ENCODE results near the gene CHST11.

The CHST11 gene

GRCh38 chr12:104619305-104619704 is 162.6 kb downstream of the CHST11 start:
- DNase-seq = no peak
- Histone ChIP-seq H3K9ac (ENCODE audit: low read depth, low read length) (no peak overlapping the region), H3K4me2 (ENCODE audit: insufficient read depth, low read length) (no peak overlapping the region), H3K9me3 (ENCODE audit: insufficient read depth, low read length, severe bottlenecking) (no peaks in the 10 kb centered on the region), H4K20me1 (ENCODE audit: insufficient read depth, low read length) (peaks cover 85% of the 10 kb centered on the region), H3K4me3 (ENCODE audit: low read depth in 1 of 2, low read length in 2 of 2) (no peak overlapping the region), H3K79me2 (ENCODE audit: insufficient read depth, low read length) (peaks cover 97% of the 10 kb centered on the region), H2AFZ (ENCODE audit: low read depth, low read length) (no peak overlapping the region), H3K36me3 (ENCODE audit: insufficient read depth, low read length) (peaks cover 86% of the 10 kb centered on the region), H3K27me3 (ENCODE audit: insufficient read depth, low read length, poor library complexity) (no peaks in the 10 kb centered on the region), H3K4me1 (ENCODE audit: insufficient read depth, low read length) (no peaks in the 10 kb centered on the region), H3K27ac (ENCODE audit: low read length) (no peak overlapping the region)
- TF ChIP-seq, protein P1, sequence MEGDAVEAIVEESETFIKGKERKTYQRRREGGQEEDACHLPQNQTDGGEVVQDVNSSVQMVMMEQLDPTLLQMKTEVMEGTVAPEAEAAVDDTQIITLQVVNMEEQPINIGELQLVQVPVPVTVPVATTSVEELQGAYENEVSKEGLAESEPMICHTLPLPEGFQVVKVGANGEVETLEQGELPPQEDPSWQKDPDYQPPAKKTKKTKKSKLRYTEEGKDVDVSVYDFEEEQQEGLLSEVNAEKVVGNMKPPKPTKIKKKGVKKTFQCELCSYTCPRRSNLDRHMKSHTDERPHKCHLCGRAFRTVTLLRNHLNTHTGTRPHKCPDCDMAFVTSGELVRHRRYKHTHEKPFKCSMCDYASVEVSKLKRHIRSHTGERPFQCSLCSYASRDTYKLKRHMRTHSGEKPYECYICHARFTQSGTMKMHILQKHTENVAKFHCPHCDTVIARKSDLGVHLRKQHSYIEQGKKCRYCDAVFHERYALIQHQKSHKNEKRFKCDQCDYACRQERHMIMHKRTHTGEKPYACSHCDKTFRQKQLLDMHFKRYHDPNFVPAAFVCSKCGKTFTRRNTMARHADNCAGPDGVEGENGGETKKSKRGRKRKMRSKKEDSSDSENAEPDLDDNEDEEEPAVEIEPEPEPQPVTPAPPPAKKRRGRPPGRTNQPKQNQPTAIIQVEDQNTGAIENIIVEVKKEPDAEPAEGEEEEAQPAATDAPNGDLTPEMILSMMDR (IDR thresholded peaks at IDR 0.05; ENCODE audit: borderline replicate concordance, extremely low read depth, low read length, poor library complexity, severe bottlenecking) = no peak
- no peak for TF ChIP-seq EZH2 (IDR thresholded peaks at IDR 0.05; ENCODE audit: borderline replicate concordance, low read depth, low read length, severe bottlenecking)
- ATAC-seq (ENCODE audit: insufficient read depth, low read depth) = no peak

- ATAC-seq (ENCODE audit: insufficient read depth, low read depth) (0 out of 3 replicates have a peak, but pooled peaks have one; percentile 25), DNase-seq (no peak)
- Histone ChIP-seq H3K9ac (ENCODE audit: low read depth, low read length) (no peak overlapping the region), H3K4me2 (ENCODE audit: insufficient read depth, low read length) (no peak overlapping the region), H4K20me1 (ENCODE audit: insufficient read depth, low read length) (peaks cover 87% of the 10 kb centered on the region), H3K4me1 (ENCODE audit: insufficient read depth, low read length) (no peaks in the 10 kb centered on the region), H3K27ac (ENCODE audit: low read length) (no peak overlapping the region), H3K4me3 (ENCODE audit: low read depth in 1 of 2, low read length in 2 of 2) (no peak overlapping the region), H3K79me2 (ENCODE audit: insufficient read depth, low read length) (peaks cover 97% of the 10 kb centered on the region), H3K36me3 (ENCODE audit: insufficient read depth, low read length) (peaks cover 82% of the 10 kb centered on the region), H3K27me3 (ENCODE audit: insufficient read depth, low read length, poor library complexity) (no peaks in the 10 kb centered on the region), H3K9me3 (ENCODE audit: insufficient read depth, low read length, severe bottlenecking) (no peaks in the 10 kb centered on the region), H2AFZ (ENCODE audit: low read depth, low read length) (no peak overlapping the region)
- TF ChIP-seq, protein P1 (IDR thresholded peaks at IDR 0.05; ENCODE audit: borderline replicate concordance, extremely low read depth, low read length, poor library complexity, severe bottlenecking) = no peak
- no peak for TF ChIP-seq EZH2 (IDR thresholded peaks at IDR 0.05; ENCODE audit: borderline replicate concordance, low read depth, low read length, severe bottlenecking)
These were observed 164.2 kb downstream of the CHST11 start for GRCh38 chr12:104620837-104621531.

GRCh38 chr12:104622928-104623327 is 166.2 kb downstream of the CHST11 start:
- Histone ChIP-seq H2AFZ (ENCODE audit: low read depth, low read length) (no peak overlapping the region), H3K27me3 (ENCODE audit: insufficient read depth, low read length, poor library complexity) (no peaks in the 10 kb centered on the region), H3K9me3 (ENCODE audit: insufficient read depth, low read length, severe bottlenecking) (no peaks in the 10 kb centered on the region), H3K27ac (ENCODE audit: low read length) (no peak overlapping the region), H4K20me1 (ENCODE audit: insufficient read depth, low read length) (peaks cover 93% of the 10 kb centered on the region), H3K4me2 (ENCODE audit: insufficient read depth, low read length) (no peak overlapping the region), H3K9ac (ENCODE audit: low read depth, low read length) (no peak overlapping the region), H3K79me2 (ENCODE audit: insufficient read depth, low read length) (peaks cover 97% of the 10 kb centered on the region), H3K4me3 (ENCODE audit: low read depth in 1 of 2, low read length in 2 of 2) (no peak overlapping the region), H3K36me3 (ENCODE audit: insufficient read depth, low read length) (peaks cover 80% of the 10 kb centered on the region), H3K4me1 (ENCODE audit: insufficient read depth, low read length) (no peaks in the 10 kb centered on the region)
- ATAC-seq (ENCODE audit: insufficient read depth, low read depth) (0 out of 3 replicates have a peak, but pooled peaks have one; percentile 31), DNase-seq (no peak)
- no peak for TF ChIP-seq EZH2 (IDR thresholded peaks at IDR 0.05; ENCODE audit: borderline replicate concordance, low read depth, low read length, severe bottlenecking)
- TF ChIP-seq, protein P1 (IDR thresholded peaks at IDR 0.05; ENCODE audit: borderline replicate concordance, extremely low read depth, low read length, poor library complexity, severe bottlenecking) = no peak

Measured in DND-41 (cell line).